CD4-positive, alpha-beta T cell treated with Interleukin-15 for 4 hours (primary cell): ENCODE measurements around the gene BBX.
"Not testable (repeated sequence)": the region's sequence is repeated elsewhere in the genome, so short reads cannot be mapped to it uniquely, and the experiment has no call there.

Experiments
- DNase-seq: peaks from one replicate; pipeline ENCODE4 v3.0.0-alpha.2; 2020; ENCODE audit warnings: low spot score

BBX gene

GRCh38 chr3:107687056-107687581, 164.4 kb downstream of the BBX start:
- DNase-seq, result no peak

- no peak for DNase-seq
Observed at GRCh38 chr3:107689355-107689754, 166.6 kb downstream of the BBX start.

GRCh38 chr3:107690522-107691138, 167.9 kb downstream of the BBX start:
- DNase-seq, result peak; percentile 52

- DNase-seq, result not testable (repeated sequence)
Observed at GRCh38 chr3:107691984-107692383, 169.2 kb downstream of the BBX start.

- DNase-seq, result not testable (repeated sequence)
Observed at GRCh38 chr3:107697348-107697747, 174.6 kb downstream of the BBX start.

- DNase-seq, result not testable (repeated sequence)
Observed at GRCh38 chr3:107697855-107698254, 175.1 kb downstream of the BBX start.

- DNase-seq, result no peak
Observed at GRCh38 chr3:107699682-107700081, 176.9 kb downstream of the BBX start.

GRCh38 chr3:107701299-107701698, 178.5 kb downstream of the BBX start:
- DNase-seq, result no peak

- DNase-seq, result no peak
Observed at GRCh38 chr3:107704477-107704876, 181.7 kb downstream of the BBX start.

- no peak for DNase-seq
Observed at GRCh38 chr3:107705046-107705445, 182.3 kb downstream of the BBX start.

- DNase-seq, result no peak
Observed at GRCh38 chr3:107710851-107711250, 188.1 kb downstream of the BBX start.

- DNase-seq, result no peak
Observed at GRCh38 chr3:107716734-107717133, 194.0 kb downstream of the BBX start.

GRCh38 chr3:107718547-107718946, 195.8 kb downstream of the BBX start:
- DNase-seq, result no peak

- DNase-seq, result no peak
Observed at GRCh38 chr3:107727102-107727501, 204.3 kb downstream of the BBX start.

- no peak for DNase-seq
Observed at GRCh38 chr3:107729686-107730085, 206.9 kb downstream of the BBX start.

GRCh38 chr3:107734317-107734716, 211.6 kb downstream of the BBX start:
- DNase-seq, result no peak

GRCh38 chr3:107737914-107738313, 215.2 kb downstream of the BBX start:
- no peak for DNase-seq

- no peak for DNase-seq
Observed at GRCh38 chr3:107738486-107739183, 215.9 kb downstream of the BBX start.

GRCh38 chr3:107739227-107739626, 216.5 kb downstream of the BBX start:
- no peak for DNase-seq

GRCh38 chr3:107740992-107741896, 218.5 kb downstream of the BBX start:
- DNase-seq, result peak; percentile 16

- no peak for DNase-seq
Observed at GRCh38 chr3:107745354-107745753, 222.6 kb downstream of the BBX start.

GRCh38 chr3:107752202-107752990, 229.6 kb downstream of the BBX start:
- DNase-seq, result no peak
